PC-3 (cell line): ENCODE data around the gene HOMER3. TPM values are rescaled to one million over a fixed set of nuclear protein-coding genes. Genes with fewer than 3 reads are reported as not detected.

Experiments used
- ATAC-seq: fragments of 200-7000 bp; cut with Tn5 transposase; 2 replicates; pipeline ENCODE4 v1.9.1; 2020; ENCODE audit warnings: mild to moderate bottlenecking, moderate library complexity
- BruUV-seq: library from RNA; stranded (reverse); fragments of 400-500 nt; replicated peaks from 2 replicates; lab custom pipeline; 2021; lab: Mats Ljungman, UMichigan
- CTCF ChIA-PET: fragments of 300-600 bp; sonication (Branson Sonifier 250); formaldehyde crosslinking; loops from one replicate; lab custom pipeline; 2022; ENCODE audit warnings: antibody characterized with exemption; lab: Charles Lee
- POLR2A ChIA-PET: fragments of 300-600 bp; sonication (Branson Sonifier 250); formaldehyde crosslinking; loops from one replicate; lab custom pipeline; 2022; ENCODE audit warnings: antibody characterized with exemption; ENCODE audit not compliant: unreplicated experiment; lab: Charles Lee
- DNase-seq: peaks from one replicate; pipeline ENCODE4 v3.0.0-alpha.2; 2015
- H2AFZ ChIP-seq: fragments of 300-600 bp; sonication (generic); 2 replicates; pipeline ENCODE4 v1.6.0; 2016; ENCODE audit warnings: antibody characterized with exemption, low read length
- H3F3A ChIP-seq: fragments of 300-600 bp; sonication (generic); one replicate; pipeline ENCODE4 v1.6.0; 2017; ENCODE audit warnings: antibody characterized with exemption, low read length, control low read depth, mild to moderate bottlenecking; ENCODE audit not compliant: unreplicated experiment
- H3K27ac ChIP-seq: fragments of 300-600 bp; sonication (generic); 2 replicates; pipeline ENCODE4 v1.5.1; 2016; ENCODE audit warnings: mild to moderate bottlenecking, low read length
- H3K27me3 ChIP-seq: fragments of 300-600 bp; sonication (generic); 2 replicates; pipeline ENCODE4 v1.6.1; 2016; ENCODE audit warnings: low read length, mixed read lengths
- H3K36me3 ChIP-seq: fragments of 300-600 bp; sonication (generic); 2 replicates; pipeline ENCODE4 v1.6.1; 2016; ENCODE audit warnings: low read depth, mixed run types, low read length, mixed read lengths
- H3K4me1 ChIP-seq: fragments of 300-600 bp; sonication (generic); 2 replicates; pipeline ENCODE4 v1.5.1; 2016; ENCODE audit warnings: low read length; ENCODE audit not compliant: insufficient read depth
- H3K4me2 ChIP-seq: fragments of 300-600 bp; sonication (generic); 2 replicates; pipeline ENCODE4 v1.6.0; 2016; ENCODE audit warnings: low read length
- H3K4me3 ChIP-seq: fragments of 300-600 bp; sonication (generic); 2 replicates; pipeline ENCODE4 v1.5.1; 2016; ENCODE audit warnings: mild to moderate bottlenecking, low read length, mixed read lengths
- H3K79me2 ChIP-seq: fragments of 300-600 bp; sonication (generic); 2 replicates; pipeline ENCODE4 v1.6.1; 2017; ENCODE audit warnings: low read length, mixed read lengths
- H3K9ac ChIP-seq: fragments of 300-600 bp; sonication (generic); 2 replicates; pipeline ENCODE4 v1.6.0; 2016; ENCODE audit warnings: mild to moderate bottlenecking, low read length
- H3K9me2 ChIP-seq: fragments of 300-600 bp; sonication (generic); replicated peaks from 2 replicates; pipeline ENCODE4 v1.6.1; 2016; ENCODE audit warnings: mixed run types, low read length, mixed read lengths
- H3K9me3 ChIP-seq: fragments of 300-600 bp; sonication (generic); 2 replicates; pipeline ENCODE4 v1.6.1; 2016; ENCODE audit warnings: low read length, mixed read lengths
- H4K20me1 ChIP-seq: fragments of 300-600 bp; sonication (generic); 2 replicates; pipeline ENCODE4 v1.6.1; 2016; ENCODE audit warnings: low read length, mixed read lengths
- EZH2 ChIP-seq: fragments of 300-600 bp; sonication (generic); IDR thresholded peaks from one replicate; pipeline ENCODE4 v1.6.1; 2017; ENCODE audit warnings: antibody characterized with exemption, mild to moderate bottlenecking, low read length; ENCODE audit not compliant: unreplicated experiment
- EZH2phosphoT487 ChIP-seq: fragments of 300-600 bp; sonication (generic); IDR thresholded peaks from 2 replicates; pipeline ENCODE4 v1.6.1; 2018; ENCODE audit warnings: mild to moderate bottlenecking, antibody characterized with exemption, low read length, borderline replicate concordance
- intact Hi-C: fragments of 100-400 bp; cut with micrococcal nuclease; formaldehyde crosslinking; loops from 2 replicates; pipeline ENCODE4 v1.9.0; 2023
- total RNA-seq: library from RNA; depleted of rRNA; stranded (reverse); fragments of >200 nt; gene quantifications from 2 replicates; pipeline ENCODE4 v1.2.3, GENCODE V29; 2014
- TF ChIP-seq, protein P1 (sequence below): fragments of 300-600 bp; sonication (generic); conservative IDR thresholded peaks from 2 replicates; pipeline ENCODE4 v1.5.1; 2017; ENCODE audit warnings: antibody characterized with exemption, low read depth, mild to moderate bottlenecking, low read length

HOMER3 gene
- total RNA-seq, 1 experiment from 2014 or later: 118 TPM

DNA sequence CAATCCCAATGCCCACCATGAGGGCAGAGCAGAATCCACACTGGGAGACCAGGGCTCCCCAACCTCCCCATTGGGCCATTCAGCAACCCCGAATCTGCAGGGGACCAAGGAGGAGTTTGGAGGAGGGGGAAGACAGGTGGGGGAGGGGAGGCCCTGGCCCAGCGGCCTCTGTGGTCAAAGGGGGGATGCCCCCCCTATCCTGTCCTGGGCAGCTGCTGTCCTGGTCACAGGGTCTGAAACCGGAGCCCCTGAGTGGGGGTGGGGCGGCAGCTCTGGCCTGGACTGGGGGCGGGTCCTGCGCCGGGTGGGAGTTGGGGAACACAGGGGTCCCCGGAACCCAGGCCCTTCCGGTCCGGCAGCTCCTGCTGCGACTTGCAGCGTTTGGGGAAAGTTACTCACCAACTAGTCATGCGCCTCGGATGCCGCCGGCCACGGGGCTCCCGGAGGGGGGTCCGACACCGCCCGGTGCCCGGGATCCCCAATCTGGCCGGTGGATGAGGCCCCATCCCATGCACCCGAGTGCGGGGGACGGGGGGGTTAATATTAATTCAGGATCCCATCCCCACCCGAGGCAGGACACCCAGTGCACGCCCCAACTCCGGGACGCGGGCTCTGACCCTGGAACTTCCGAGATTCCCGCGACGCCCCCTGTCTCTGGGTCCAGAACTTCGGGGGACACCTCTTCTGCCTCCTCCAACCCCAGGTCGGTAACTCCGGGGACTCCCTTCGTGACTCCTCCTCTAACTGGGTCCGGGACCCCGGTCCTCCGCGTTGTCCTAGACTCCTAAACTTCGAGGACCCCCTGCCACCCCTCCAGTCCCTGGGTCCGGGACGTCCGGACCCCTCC is 872 bp downstream of the HOMER3 start:
- intact Hi-C loops: no loop called here
- H3F3A ChIP-seq: no peaks in the 10 kb centered on the region
- no peaks in the 10 kb centered on the region for H3K9me3 ChIP-seq
- no peaks in the 10 kb centered on the region for H3K27me3 ChIP-seq
- H3K4me3 ChIP-seq: peak overlapping the region; percentile 95
- no peaks in the 10 kb centered on the region for H4K20me1 ChIP-seq
- CTCF ChIA-PET: interaction anchor here (0.6 kb wide), 1 partner anchor 264 kb away, joined by 10 read pairs; no protein-coding TSS in a partner anchor
- peak overlapping the region; percentile 64 for H3K9ac ChIP-seq
- H3K4me1 ChIP-seq: peaks cover 6% of the 10 kb centered on the region
- TF ChIP-seq EZH2phosphoT487 (peak; percentile 91), EZH2 (no peak)
- TF ChIP-seq, protein P1, sequence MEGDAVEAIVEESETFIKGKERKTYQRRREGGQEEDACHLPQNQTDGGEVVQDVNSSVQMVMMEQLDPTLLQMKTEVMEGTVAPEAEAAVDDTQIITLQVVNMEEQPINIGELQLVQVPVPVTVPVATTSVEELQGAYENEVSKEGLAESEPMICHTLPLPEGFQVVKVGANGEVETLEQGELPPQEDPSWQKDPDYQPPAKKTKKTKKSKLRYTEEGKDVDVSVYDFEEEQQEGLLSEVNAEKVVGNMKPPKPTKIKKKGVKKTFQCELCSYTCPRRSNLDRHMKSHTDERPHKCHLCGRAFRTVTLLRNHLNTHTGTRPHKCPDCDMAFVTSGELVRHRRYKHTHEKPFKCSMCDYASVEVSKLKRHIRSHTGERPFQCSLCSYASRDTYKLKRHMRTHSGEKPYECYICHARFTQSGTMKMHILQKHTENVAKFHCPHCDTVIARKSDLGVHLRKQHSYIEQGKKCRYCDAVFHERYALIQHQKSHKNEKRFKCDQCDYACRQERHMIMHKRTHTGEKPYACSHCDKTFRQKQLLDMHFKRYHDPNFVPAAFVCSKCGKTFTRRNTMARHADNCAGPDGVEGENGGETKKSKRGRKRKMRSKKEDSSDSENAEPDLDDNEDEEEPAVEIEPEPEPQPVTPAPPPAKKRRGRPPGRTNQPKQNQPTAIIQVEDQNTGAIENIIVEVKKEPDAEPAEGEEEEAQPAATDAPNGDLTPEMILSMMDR: no peak
- peak overlapping the region; percentile 95 for H3K4me2 ChIP-seq
- H3K36me3 ChIP-seq: peaks cover 11% of the 10 kb centered on the region
- H2AFZ ChIP-seq: peak overlapping the region; percentile 84
- DNase-seq (peak; percentile 59), ATAC-seq (peak; percentile 53)
- BruUV-seq: TSS peak; percentile 63
- peaks cover 21% of the 10 kb centered on the region for H3K79me2 ChIP-seq
- H3K9me2 ChIP-seq: no peaks in the 10 kb centered on the region
- no peak overlapping the region for H3K27ac ChIP-seq
- POLR2A ChIA-PET: no interaction called here

DNA sequence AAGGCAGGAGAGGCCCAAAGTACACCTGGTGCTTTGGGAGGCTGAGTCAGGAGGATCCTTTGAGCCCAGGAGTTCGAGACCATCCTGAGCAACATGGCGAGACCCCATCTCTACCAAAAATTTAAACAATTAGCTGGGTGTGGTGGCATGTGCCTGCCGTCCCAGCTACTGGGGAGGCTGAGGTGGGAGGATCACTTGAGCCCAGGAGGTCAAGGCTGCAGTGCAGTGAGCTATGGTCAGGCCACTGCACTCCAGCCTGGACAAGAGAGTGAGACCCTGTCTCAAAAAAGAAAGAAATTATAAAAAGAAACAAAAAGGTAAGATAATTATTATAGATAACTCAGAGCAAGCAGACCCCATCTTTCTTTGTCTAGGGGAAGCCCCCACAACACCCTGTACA is 1.9 kb downstream of the HOMER3 start:
- Histone ChIP-seq H3K27ac (no peak overlapping the region), H4K20me1 (no peaks in the 10 kb centered on the region), H3K27me3 (no peaks in the 10 kb centered on the region), H3K79me2 (peaks cover 21% of the 10 kb centered on the region), H2AFZ (no peak overlapping the region), H3F3A (no peaks in the 10 kb centered on the region), H3K36me3 (peaks cover 14% of the 10 kb centered on the region), H3K9ac (no peak overlapping the region), H3K4me1 (peaks cover 6% of the 10 kb centered on the region), H3K4me3 (no peak overlapping the region; the same call in 1 of the 2 replicates), H3K9me3 (no peaks in the 10 kb centered on the region), H3K4me2 (peak overlapping the region; percentile 95), H3K9me2 (no peaks in the 10 kb centered on the region)
- POLR2A ChIA-PET: no interaction called here
- TSS peak; percentile 26 for BruUV-seq
- intact Hi-C loops: no loop called here
- CTCF ChIA-PET: no interaction called here
- TF ChIP-seq EZH2: no peak
- TF ChIP-seq EZH2phosphoT487: no peak
- TF ChIP-seq, protein P1: no peak
- DNase-seq (no peak), ATAC-seq (no peak)

DNA sequence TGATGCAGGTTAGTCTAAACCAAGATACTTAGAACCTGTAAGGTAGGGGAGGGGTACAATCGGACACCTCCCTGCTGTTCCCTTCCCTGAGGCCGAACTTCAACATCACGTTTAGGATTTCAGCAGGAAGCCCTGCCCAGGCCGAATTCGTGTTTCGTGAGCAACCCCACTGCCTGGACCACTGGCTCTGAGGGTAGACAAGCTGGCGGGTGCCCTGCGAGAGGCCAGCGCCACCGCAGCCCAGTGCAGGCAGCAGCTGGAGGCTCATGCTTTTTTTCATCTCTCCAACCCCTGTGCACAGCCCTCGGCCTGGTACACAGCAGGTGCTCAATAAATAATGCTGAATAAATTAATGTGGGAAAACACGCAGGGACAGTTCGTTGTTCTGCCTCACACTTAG is 7.7 kb downstream of the HOMER3 start:
- Histone ChIP-seq H4K20me1 (no peaks in the 10 kb centered on the region), H3K27me3 (no peaks in the 10 kb centered on the region), H2AFZ (no peak overlapping the region), H3K4me2 (no peak overlapping the region), H3K27ac (no peak overlapping the region), H3K4me3 (no peak overlapping the region), H3K36me3 (peaks cover 13% of the 10 kb centered on the region), H3K9me2 (no peaks in the 10 kb centered on the region), H3K4me1 (no peaks in the 10 kb centered on the region), H3K9ac (no peak overlapping the region), H3K9me3 (no peaks in the 10 kb centered on the region), H3F3A (no peaks in the 10 kb centered on the region), H3K79me2 (no peaks in the 10 kb centered on the region)
- TF ChIP-seq EZH2 (no peak), EZH2phosphoT487 (no peak)
- TF ChIP-seq, protein P1: no peak
- ChIA-PET CTCF (interaction anchor here (0.5 kb wide), 1 partner anchor 211 kb away, joined by 7 read pairs; no protein-coding TSS in a partner anchor), POLR2A (no interaction called here)
- ATAC-seq (no peak), DNase-seq (no peak)
- intact Hi-C loops: no loop called here
- BruUV-seq: no TSS peak
